ENCODE results near the gene GTF2H1. TPM values are rescaled to one million over a fixed set of nuclear protein-coding genes. Genes with fewer than 3 reads are reported as not detected.

Gene GTF2H1
- total RNA-seq, 2 experiments from 2014 or later: 48.2 to 57.9 TPM

- intact Hi-C loops (cut with DNase I, micrococcal nuclease): no loop called here
- Mint-ChIP-seq H3K36me3 (ENCODE audit: low read depth) (peaks cover 43% of the 10 kb centered on the region), H3K9me3 (ENCODE audit: low read depth) (no peaks in the 10 kb centered on the region), H3K4me1 (no peaks in the 10 kb centered on the region), H3K4me3 (no peak overlapping the region), H3K27me3 (no peaks in the 10 kb centered on the region), H3K27ac (no peak overlapping the region)
- ChIA-PET CTCF (interaction anchor here (0.7 to 1.3 kb wide), 5 partner anchors 7 to 179 kb away, joined by 3 to 4 read pairs (median 4); no protein-coding TSS in a partner anchor), POLR2A (no interaction called here)
- ATAC-seq (no peak), DNase-seq (no peak)
Measured at GRCh38 chr11:18307461-18308139, 14.8 kb upstream of the GTF2H1 start.

- H3K9me3 Mint-ChIP-seq (ENCODE audit: low read depth): no peaks in the 10 kb centered on the region
- intact Hi-C loops (cut with DNase I, micrococcal nuclease): no loop called here
- CTCF ChIA-PET: interaction anchor here (0.8 to 1.0 kb wide), 3 partner anchors 8 to 180 kb away, joined by 3 to 4 read pairs (median 4); no protein-coding TSS in a partner anchor
Measured at GRCh38 chr11:18308242-18308641, 14.1 kb upstream of the GTF2H1 start.

GRCh38 chr11:18309691-18310090 lies 12.7 kb upstream of the GTF2H1 start:
- POLR2A ChIA-PET: no interaction called here
- Mint-ChIP-seq H3K27me3 (no peaks in the 10 kb centered on the region), H3K9me3 (ENCODE audit: low read depth) (no peaks in the 10 kb centered on the region), H3K36me3 (ENCODE audit: low read depth) (peaks cover 41% of the 10 kb centered on the region), H3K4me3 (no peak overlapping the region), H3K4me1 (peaks cover 7% of the 10 kb centered on the region), H3K27ac (no peak overlapping the region)
- DNase-seq (no peak), ATAC-seq (no peak)
- intact Hi-C loops (cut with DNase I, micrococcal nuclease): no loop called here
- CTCF ChIA-PET: interaction anchor here (1.9 kb wide), 1 partner anchor 11 kb away, joined by 7 read pairs; no protein-coding TSS in a partner anchor

More at GRCh38 chr11:18308242-18308641, 14.1 kb upstream of the GTF2H1 start:
- DNase-seq: no peak
- peaks cover 5% of the 10 kb centered on the region for H3K4me1 Mint-ChIP-seq
- POLR2A ChIA-PET: no interaction called here
- H3K27me3 Mint-ChIP-seq: no peaks in the 10 kb centered on the region
- no peak overlapping the region for H3K27ac Mint-ChIP-seq
- H3K4me3 Mint-ChIP-seq: no peak overlapping the region
- H3K36me3 Mint-ChIP-seq (ENCODE audit: low read depth): peaks cover 39% of the 10 kb centered on the region
- ATAC-seq: no peak

GRCh38 chr11:18310800-18311340 lies 11.5 kb upstream of the GTF2H1 start:
- ATAC-seq (no peak), DNase-seq (no peak)
- Mint-ChIP-seq H3K9me3 (ENCODE audit: low read depth) (no peaks in the 10 kb centered on the region), H3K27me3 (no peaks in the 10 kb centered on the region), H3K36me3 (ENCODE audit: low read depth) (peaks cover 36% of the 10 kb centered on the region), H3K4me3 (no peak overlapping the region), H3K4me1 (peaks cover 7% of the 10 kb centered on the region), H3K27ac (no peak overlapping the region)
- POLR2A ChIA-PET: no interaction called here
- CTCF ChIA-PET: interaction anchor here (1.9 kb wide), 1 partner anchor 10 kb away, joined by 7 read pairs; no protein-coding TSS in a partner anchor
- intact Hi-C loops (cut with DNase I, micrococcal nuclease): no loop called here

GRCh38 chr11:18312012-18312411 lies 10.4 kb upstream of the GTF2H1 start:
- CTCF ChIA-PET: interaction anchor here (0.6 to 1.1 kb wide), 2 partner anchors 12 to 139 kb away, joined by 3 read pairs; no protein-coding TSS in a partner anchor
- intact Hi-C loops (cut with DNase I, micrococcal nuclease): no loop called here
- no peak for ATAC-seq

GRCh38 chr11:18312663-18313420 lies 9.5 kb upstream of the GTF2H1 start:
- peaks cover 9% of the 10 kb centered on the region for H3K4me1 Mint-ChIP-seq
- ChIA-PET POLR2A (no interaction called here), CTCF (interaction anchor here (0.6 to 1.1 kb wide), 4 partner anchors 13 to 215 kb away, joined by 3 read pairs; no protein-coding TSS in a partner anchor)
- peak; percentile 17 for DNase-seq
- intact Hi-C loops (cut with DNase I, micrococcal nuclease): no loop called here
- no peak overlapping the region for H3K4me3 Mint-ChIP-seq
- H3K9me3 Mint-ChIP-seq (ENCODE audit: low read depth): no peaks in the 10 kb centered on the region
- no peaks in the 10 kb centered on the region for H3K27me3 Mint-ChIP-seq
- no peak overlapping the region for H3K27ac Mint-ChIP-seq
- ATAC-seq: peak; percentile 49
- H3K36me3 Mint-ChIP-seq (ENCODE audit: low read depth): peaks cover 34% of the 10 kb centered on the region

More at GRCh38 chr11:18312012-18312411, 10.4 kb upstream of the GTF2H1 start:
- no peaks in the 10 kb centered on the region for H3K27me3 Mint-ChIP-seq
- POLR2A ChIA-PET: no interaction called here
- peaks cover 30% of the 10 kb centered on the region for H3K36me3 Mint-ChIP-seq (ENCODE audit: low read depth)
- no peaks in the 10 kb centered on the region for H3K9me3 Mint-ChIP-seq (ENCODE audit: low read depth)
- H3K4me3 Mint-ChIP-seq: no peak overlapping the region
- no peak for DNase-seq
- peaks cover 7% of the 10 kb centered on the region for H3K4me1 Mint-ChIP-seq
- no peak overlapping the region for H3K27ac Mint-ChIP-seq

GRCh38 chr11:18313965-18314763 lies 8.2 kb upstream of the GTF2H1 start:
- H3K27me3 Mint-ChIP-seq: no peaks in the 10 kb centered on the region
- no peak overlapping the region for H3K4me3 Mint-ChIP-seq
- peaks cover 19% of the 10 kb centered on the region for H3K4me1 Mint-ChIP-seq
- CTCF ChIA-PET: interaction anchor here (0.6 to 3.0 kb wide), 3 partner anchors 14 to 205 kb away, joined by 3 to 12 read pairs (median 4); no protein-coding TSS in a partner anchor
- ATAC-seq (peak; percentile 51), DNase-seq (no peak)
- POLR2A ChIA-PET: no interaction called here
- no peak overlapping the region for H3K27ac Mint-ChIP-seq
- intact Hi-C loops (cut with DNase I, micrococcal nuclease): no loop called here
- peaks cover 29% of the 10 kb centered on the region for H3K36me3 Mint-ChIP-seq (ENCODE audit: low read depth)
- H3K9me3 Mint-ChIP-seq (ENCODE audit: low read depth): no peaks in the 10 kb centered on the region

- intact Hi-C loops (cut with DNase I, micrococcal nuclease): no loop called here
- Mint-ChIP-seq H3K4me3 (no peak overlapping the region), H3K27ac (no peak overlapping the region), H3K4me1 (peaks cover 26% of the 10 kb centered on the region), H3K9me3 (ENCODE audit: low read depth) (no peaks in the 10 kb centered on the region), H3K36me3 (ENCODE audit: low read depth) (peaks cover 30% of the 10 kb centered on the region), H3K27me3 (no peaks in the 10 kb centered on the region)
- DNase-seq (no peak), ATAC-seq (no peak)
- ChIA-PET POLR2A (interaction anchor here (0.6 kb wide), 1 partner anchor 87 kb away, joined by 6 read pairs; no protein-coding TSS in a partner anchor), CTCF (interaction anchor here (0.6 to 3.0 kb wide), 3 partner anchors 14 to 205 kb away, joined by 3 to 12 read pairs (median 4); no protein-coding TSS in a partner anchor)
Measured at GRCh38 chr11:18314784-18315523, 7.4 kb upstream of the GTF2H1 start.

- H3K36me3 Mint-ChIP-seq (ENCODE audit: low read depth): peaks cover 23% of the 10 kb centered on the region
- intact Hi-C loops (cut with DNase I, micrococcal nuclease): no loop called here
Measured at GRCh38 chr11:18315893-18316292, 6.5 kb upstream of the GTF2H1 start.

GRCh38 chr11:18317551-18317950 lies 4.8 kb upstream of the GTF2H1 start:
- H3K4me1 Mint-ChIP-seq: peaks cover 38% of the 10 kb centered on the region
- ChIA-PET POLR2A (no interaction called here), CTCF (no interaction called here)
- H3K27ac Mint-ChIP-seq: no peak overlapping the region
- no peak for DNase-seq
- H3K9me3 Mint-ChIP-seq (ENCODE audit: low read depth): no peaks in the 10 kb centered on the region
- ATAC-seq: no peak
- intact Hi-C loops (cut with DNase I, micrococcal nuclease): no loop called here
- H3K4me3 Mint-ChIP-seq: no peak overlapping the region
- H3K27me3 Mint-ChIP-seq: no peaks in the 10 kb centered on the region
- H3K36me3 Mint-ChIP-seq (ENCODE audit: low read depth): peaks cover 18% of the 10 kb centered on the region

More at GRCh38 chr11:18315893-18316292, 6.5 kb upstream of the GTF2H1 start:
- DNase-seq (no peak), ATAC-seq (no peak)
- Mint-ChIP-seq H3K4me1 (peaks cover 35% of the 10 kb centered on the region), H3K4me3 (no peak overlapping the region), H3K9me3 (ENCODE audit: low read depth) (no peaks in the 10 kb centered on the region), H3K27me3 (no peaks in the 10 kb centered on the region), H3K27ac (no peak overlapping the region)
- CTCF ChIA-PET: interaction anchor here (0.6 to 3.0 kb wide), 5 partner anchors 8 to 312 kb away, joined by 3 to 12 read pairs (median 3); no protein-coding TSS in a partner anchor
- POLR2A ChIA-PET: no interaction called here

All from activated CD4-positive, alpha-beta T cell treated with anti-CD3 and anti-CD28 coated beads for 36 hours (primary cell).